ENCODE data around the gene PRKCSH.
"Not testable (repeated sequence)": the region's sequence is repeated elsewhere in the genome, so short reads cannot be mapped to it uniquely, and the experiment has no call there.

Gene PRKCSH

DNA sequence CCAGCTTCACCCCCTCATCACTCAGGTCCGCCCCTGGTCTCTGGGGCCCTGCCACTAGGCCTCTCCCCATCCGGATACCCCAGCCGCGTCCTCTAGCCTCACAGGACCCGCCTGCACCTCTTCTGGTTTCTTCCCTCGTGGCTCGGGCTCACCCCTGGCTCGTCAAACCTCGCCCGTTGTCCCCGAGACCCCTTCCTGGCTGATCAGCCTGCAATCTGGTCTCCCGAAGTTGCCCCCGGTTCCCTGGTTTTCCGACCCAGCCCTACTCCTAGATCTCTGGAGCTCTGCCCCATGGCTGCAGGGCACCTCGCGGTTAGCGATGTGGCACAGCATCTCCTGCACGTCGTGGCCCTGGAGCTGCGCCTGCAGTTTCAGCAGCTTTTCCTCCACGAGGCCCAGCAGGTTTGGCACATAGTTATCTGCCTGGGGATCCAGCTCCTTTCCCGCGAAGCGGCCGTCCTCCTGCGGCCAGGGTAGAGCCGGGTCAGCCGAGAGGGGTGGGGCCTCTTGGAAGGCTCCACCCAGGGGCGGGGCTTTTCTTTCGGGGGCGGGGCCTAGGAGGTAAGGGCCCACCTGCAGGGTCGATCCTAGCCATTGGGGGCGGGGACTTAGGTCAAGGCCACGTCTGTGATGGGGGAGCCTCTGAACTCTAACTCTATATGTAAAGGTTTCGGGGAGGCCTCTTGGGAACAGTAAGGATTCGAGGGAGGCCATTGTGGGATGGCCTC is 13.9 kb upstream of the PRKCSH start:
- 6% methylated on average over 36 of the region's 36 CpGs for WGBS
- Histone ChIP-seq H3K4me1 (ENCODE audit: insufficient read depth, low read length) (peaks cover 4% of the 10 kb centered on the region; the same call in 1 of the 2 replicates), H3K9ac (ENCODE audit: low read depth, low read length) (no peak overlapping the region)

GRCh38 chr19:11422163-11423065 is 13.0 kb upstream of the PRKCSH start:
- peak overlapping the region; percentile 31; the same call in 1 of the 2 replicates for H3K9ac ChIP-seq (ENCODE audit: low read depth, low read length)
- H3K9me3 ChIP-seq (ENCODE audit: insufficient read depth, low read depth, low read length): no peaks in the 10 kb centered on the region
- peak overlapping the region; percentile 54 for H3K4me3 ChIP-seq (ENCODE audit: low read length)
- no peaks in the 10 kb centered on the region for H3K36me3 ChIP-seq (ENCODE audit: insufficient read depth, low read length)
- no peak overlapping the region; the same call in 1 of the 2 replicates for H3K27ac ChIP-seq (ENCODE audit: low read depth, low read length)
- H3K4me1 ChIP-seq (ENCODE audit: insufficient read depth, low read length): peaks cover 4% of the 10 kb centered on the region; the same call in 1 of the 2 replicates
- peaks cover 70% of the 10 kb centered on the region for H3K27me3 ChIP-seq (ENCODE audit: insufficient read depth, low read length)
- WGBS: 12% methylated on average over 56 of the region's 56 CpGs

More for the DNA sequence above, 13.9 kb upstream of the PRKCSH start:
- Histone ChIP-seq H3K27me3 (ENCODE audit: insufficient read depth, low read length) (peaks cover 71% of the 10 kb centered on the region), H3K27ac (ENCODE audit: low read depth, low read length) (no peak overlapping the region; the same call in 1 of the 2 replicates), H3K36me3 (ENCODE audit: insufficient read depth, low read length) (no peaks in the 10 kb centered on the region), H3K9me3 (ENCODE audit: insufficient read depth, low read depth, low read length) (no peaks in the 10 kb centered on the region), H3K4me3 (ENCODE audit: low read length) (peak overlapping the region; percentile 54)

DNA sequence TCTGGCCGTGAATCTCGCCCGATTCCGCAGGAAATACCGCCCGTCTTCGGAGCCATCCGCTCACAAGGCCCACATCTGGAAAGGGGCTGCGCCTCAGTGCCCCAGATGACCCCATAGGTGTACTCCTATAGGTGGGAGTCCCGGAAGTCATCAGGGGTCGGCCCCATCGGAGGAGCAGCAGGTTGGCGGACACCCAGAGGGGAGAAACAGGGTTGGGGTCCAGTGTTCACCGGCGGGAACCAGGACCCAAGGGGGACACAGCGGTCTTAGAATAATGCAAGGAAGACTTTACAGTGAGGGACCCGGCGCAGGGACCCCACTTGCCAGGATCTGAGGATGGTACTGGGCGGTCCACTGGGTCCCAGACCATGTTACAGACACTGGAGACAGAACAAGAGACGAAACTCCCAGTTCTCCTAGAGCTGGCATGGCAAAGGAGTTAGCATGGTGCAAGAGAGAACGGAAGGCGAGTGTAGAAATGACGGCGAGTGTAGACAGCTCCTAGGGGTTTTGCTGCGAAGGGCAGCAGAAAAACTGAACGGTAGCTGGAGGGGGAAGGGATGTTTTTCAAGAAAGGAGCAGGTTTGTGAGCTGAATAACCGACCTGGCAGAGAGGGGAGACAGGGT is 12.2 kb upstream of the PRKCSH start:
- Histone ChIP-seq H3K36me3 (ENCODE audit: insufficient read depth, low read length) (no peaks in the 10 kb centered on the region), H3K27ac (ENCODE audit: low read depth, low read length) (no peak overlapping the region), H3K4me1 (ENCODE audit: insufficient read depth, low read length) (peaks cover 4% of the 10 kb centered on the region; the same call in 1 of the 2 replicates), H3K4me3 (ENCODE audit: low read length) (peak overlapping the region; percentile 54; the same call in 1 of the 2 replicates), H3K9me3 (ENCODE audit: insufficient read depth, low read depth, low read length) (no peaks in the 10 kb centered on the region), H3K9ac (ENCODE audit: low read depth, low read length) (no peak overlapping the region), H3K27me3 (ENCODE audit: insufficient read depth, low read length) (peaks cover 63% of the 10 kb centered on the region)
- 80% methylated on average over 27 of the region's 27 CpGs for WGBS

DNA sequence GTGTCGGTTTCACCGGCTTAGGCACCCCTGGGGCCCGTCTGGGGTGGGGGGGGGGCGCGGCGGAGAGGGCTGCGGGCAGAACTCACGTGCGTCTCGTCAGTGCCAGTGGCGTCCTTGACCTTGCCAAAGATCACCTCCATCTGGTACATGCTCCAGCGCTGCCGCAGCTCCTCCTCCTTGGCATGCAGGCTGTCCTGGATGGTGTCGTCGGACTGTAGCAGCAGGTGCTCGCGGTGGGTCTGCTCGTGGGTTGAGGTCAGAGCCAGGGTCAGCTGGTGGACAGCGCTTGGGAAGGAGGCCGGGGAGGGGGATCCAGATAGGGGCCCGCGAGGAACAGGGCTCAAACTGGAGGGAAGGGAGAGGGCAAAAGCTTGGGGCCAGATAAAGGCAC is 11.6 kb upstream of the PRKCSH start:
- WGBS: 73% methylated on average over 22 of the region's 22 CpGs
- Histone ChIP-seq H3K36me3 (ENCODE audit: insufficient read depth, low read length) (no peaks in the 10 kb centered on the region), H3K9me3 (ENCODE audit: insufficient read depth, low read depth, low read length) (no peaks in the 10 kb centered on the region), H3K4me3 (ENCODE audit: low read length) (no peak overlapping the region), H3K9ac (ENCODE audit: low read depth, low read length) (no peak overlapping the region), H3K27ac (ENCODE audit: low read depth, low read length) (no peak overlapping the region), H3K27me3 (ENCODE audit: insufficient read depth, low read length) (peaks cover 58% of the 10 kb centered on the region), H3K4me1 (ENCODE audit: insufficient read depth, low read length) (peaks cover 4% of the 10 kb centered on the region; the same call in 1 of the 2 replicates)

DNA sequence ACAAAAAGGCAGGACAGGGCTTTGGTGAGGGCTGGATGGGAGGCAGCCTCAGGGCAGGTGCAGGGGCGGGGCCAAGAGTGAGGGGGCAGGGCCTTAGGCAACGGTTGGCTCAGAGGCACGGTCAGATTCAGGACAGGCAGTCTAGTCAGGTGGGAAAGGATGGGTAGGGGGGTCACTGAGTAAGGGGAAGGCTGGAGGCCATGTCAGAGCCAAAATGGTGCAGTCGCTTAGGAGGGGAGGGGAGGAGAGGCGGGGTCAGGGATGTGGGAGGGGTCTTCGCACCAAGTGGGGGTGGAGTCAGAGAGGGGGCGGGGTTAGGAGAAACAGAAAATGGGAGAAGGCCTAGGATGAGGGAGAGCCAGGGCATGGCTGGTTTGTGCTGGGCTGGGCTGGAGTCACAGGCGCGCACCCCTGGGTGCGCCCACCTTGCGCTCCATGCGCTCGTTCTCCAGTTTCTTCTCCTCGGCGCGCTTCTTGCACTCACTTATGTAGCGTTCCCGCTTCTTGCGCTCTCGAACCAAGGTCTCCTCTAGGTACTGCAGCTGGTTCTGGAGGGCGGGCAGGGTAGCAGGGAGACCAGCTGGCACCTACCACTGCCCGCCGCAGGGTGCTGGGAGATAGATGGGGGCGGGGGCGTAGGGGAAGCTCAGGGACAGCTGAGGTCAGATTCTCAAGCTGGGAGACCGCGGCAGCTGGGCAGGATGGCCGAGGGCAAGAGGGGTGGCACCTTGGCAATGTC is 9.5 kb upstream of the PRKCSH start:
- H3K36me3 ChIP-seq (ENCODE audit: insufficient read depth, low read length): no peaks in the 10 kb centered on the region
- H3K4me1 ChIP-seq (ENCODE audit: insufficient read depth, low read length): no peaks in the 10 kb centered on the region
- no peak overlapping the region for H3K9ac ChIP-seq (ENCODE audit: low read depth, low read length)
- 91% methylated on average over 28 of the region's 28 CpGs for WGBS
- H3K27ac ChIP-seq (ENCODE audit: low read depth, low read length): no peak overlapping the region
- peaks cover 38% of the 10 kb centered on the region for H3K27me3 ChIP-seq (ENCODE audit: insufficient read depth, low read length)
- H3K4me3 ChIP-seq (ENCODE audit: low read length): no peak overlapping the region
- H3K9me3 ChIP-seq (ENCODE audit: insufficient read depth, low read depth, low read length): no peaks in the 10 kb centered on the region

DNA sequence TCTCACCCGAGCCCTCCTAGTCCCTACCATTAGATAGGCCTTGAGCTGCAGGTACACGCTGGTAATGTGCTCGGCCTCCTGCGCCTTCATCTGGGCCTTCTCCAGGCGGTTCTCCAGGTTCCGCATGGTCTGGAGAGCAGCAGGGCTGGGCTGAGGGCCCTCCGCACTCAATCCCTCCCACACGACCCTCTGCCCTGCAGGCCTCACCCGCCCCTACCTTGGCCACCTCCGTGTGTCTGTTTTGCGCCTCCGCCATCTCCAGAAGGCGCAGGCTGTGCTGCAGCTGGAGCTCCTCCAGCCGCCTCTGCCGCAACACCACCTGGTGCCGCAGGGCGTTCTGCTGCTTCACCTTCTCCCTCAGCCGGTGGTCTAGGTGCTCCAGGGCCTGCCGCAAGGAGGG is 8.8 kb upstream of the PRKCSH start:
- no peaks in the 10 kb centered on the region for H3K9me3 ChIP-seq (ENCODE audit: insufficient read depth, low read depth, low read length)
- peaks cover 30% of the 10 kb centered on the region for H3K27me3 ChIP-seq (ENCODE audit: insufficient read depth, low read length)
- no peak overlapping the region for H3K27ac ChIP-seq (ENCODE audit: low read depth, low read length)
- H3K36me3 ChIP-seq (ENCODE audit: insufficient read depth, low read length): no peaks in the 10 kb centered on the region
- H3K4me1 ChIP-seq (ENCODE audit: insufficient read depth, low read length): no peaks in the 10 kb centered on the region
- no peak overlapping the region for H3K9ac ChIP-seq (ENCODE audit: low read depth, low read length)
- WGBS: 92% methylated on average over 19 of the region's 19 CpGs
- H3K4me3 ChIP-seq (ENCODE audit: low read length): no peak overlapping the region

- WGBS: 94% methylated on average over 3 of the region's 3 CpGs
- peaks cover 19% of the 10 kb centered on the region for H3K36me3 ChIP-seq (ENCODE audit: insufficient read depth, low read length)
- not testable (repeated sequence) for H3K4me3 ChIP-seq (ENCODE audit: low read length); H3K27me3 ChIP-seq (ENCODE audit: insufficient read depth, low read length); H3K27ac ChIP-seq (ENCODE audit: low read depth, low read length); H3K9ac ChIP-seq (ENCODE audit: low read depth, low read length); H3K9me3 ChIP-seq (ENCODE audit: insufficient read depth, low read depth, low read length); H3K4me1 ChIP-seq (ENCODE audit: insufficient read depth, low read length)
Measured at GRCh38 chr19:11433526-11433925, 1.9 kb upstream of the PRKCSH start.

- H3K9me3 ChIP-seq (ENCODE audit: insufficient read depth, low read depth, low read length): no peaks in the 10 kb centered on the region
- no peak overlapping the region for H3K27ac ChIP-seq (ENCODE audit: low read depth, low read length)
- H3K4me1 ChIP-seq (ENCODE audit: insufficient read depth, low read length): peaks cover 4% of the 10 kb centered on the region; the same call in 1 of the 2 replicates
- H3K4me3 ChIP-seq (ENCODE audit: low read length): peak overlapping the region; percentile 80
- no peaks in the 10 kb centered on the region for H3K27me3 ChIP-seq (ENCODE audit: insufficient read depth, low read length)
- WGBS: 19% methylated on average over 9 of the region's 9 CpGs
- H3K36me3 ChIP-seq (ENCODE audit: insufficient read depth, low read length): peaks cover 30% of the 10 kb centered on the region
- H3K9ac ChIP-seq (ENCODE audit: low read depth, low read length): no peak overlapping the region
Measured at GRCh38 chr19:11434703-11435056, 755 bp upstream of the PRKCSH start.

GRCh38 chr19:11435833-11436313 is 438 bp downstream of the PRKCSH start:
- Histone ChIP-seq H3K4me1 (ENCODE audit: insufficient read depth, low read length) (peaks cover 4% of the 10 kb centered on the region; the same call in 1 of the 2 replicates), H3K4me3 (ENCODE audit: low read length) (peak overlapping the region; percentile 80), H3K27ac (ENCODE audit: low read depth, low read length) (peak overlapping the region; percentile 72), H3K27me3 (ENCODE audit: insufficient read depth, low read length) (no peaks in the 10 kb centered on the region), H3K9me3 (ENCODE audit: insufficient read depth, low read depth, low read length) (no peaks in the 10 kb centered on the region), H3K9ac (ENCODE audit: low read depth, low read length) (peak overlapping the region; percentile 92), H3K36me3 (ENCODE audit: insufficient read depth, low read length) (peaks cover 39% of the 10 kb centered on the region)
- WGBS: 7% methylated on average over 21 of the region's 21 CpGs

DNA sequence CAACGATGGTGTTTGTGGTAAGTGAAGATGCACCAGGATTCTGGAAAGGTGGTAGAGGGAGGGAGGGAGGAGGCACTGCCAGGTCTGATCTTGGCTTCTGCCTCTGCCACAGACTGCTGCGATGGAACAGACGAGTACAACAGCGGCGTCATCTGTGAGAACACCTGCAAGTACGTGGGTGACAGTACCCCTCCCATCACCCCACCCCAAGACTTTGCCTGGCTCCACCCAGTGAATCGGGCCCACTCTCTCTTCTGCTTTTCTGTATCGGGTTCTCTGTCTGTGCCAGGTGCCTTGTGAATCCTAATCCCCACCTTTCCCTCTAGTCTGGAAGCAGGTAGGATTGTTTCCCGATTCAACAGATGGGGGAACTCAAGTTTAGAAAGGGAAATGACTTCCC is 2.5 kb downstream of the PRKCSH start:
- 94% methylated on average over 9 of the region's 9 CpGs for WGBS
- Histone ChIP-seq H3K27ac (ENCODE audit: low read depth, low read length) (no peak overlapping the region), H3K27me3 (ENCODE audit: insufficient read depth, low read length) (no peaks in the 10 kb centered on the region), H3K9ac (ENCODE audit: low read depth, low read length) (no peak overlapping the region), H3K4me1 (ENCODE audit: insufficient read depth, low read length) (peaks cover 4% of the 10 kb centered on the region; the same call in 1 of the 2 replicates), H3K9me3 (ENCODE audit: insufficient read depth, low read depth, low read length) (no peaks in the 10 kb centered on the region), H3K36me3 (ENCODE audit: insufficient read depth, low read length) (peaks cover 60% of the 10 kb centered on the region), H3K4me3 (ENCODE audit: low read length) (no peak overlapping the region)

All from HUES64 (cell line).